ENCODE results near the gene LRRC38.

- no peak for TF ChIP-seq TEAD4 (IDR thresholded peaks at IDR 0.05)
- no peak for TF ChIP-seq FOXM1 (IDR thresholded peaks at IDR 0.05; ENCODE audit: borderline replicate concordance, low read depth)
- TF ChIP-seq RAD21 (IDR thresholded peaks at IDR 0.05; ENCODE audit: low read depth): no peak
- no peak for TF ChIP-seq MAX (IDR thresholded peaks at IDR 0.05)
- no peak for TF ChIP-seq EGR1 (IDR thresholded peaks at IDR 0.05)
- TF ChIP-seq CREB1 (IDR thresholded peaks at IDR 0.05; ENCODE audit: low read depth): no peak
- TF ChIP-seq YY1 (IDR thresholded peaks at IDR 0.05; ENCODE audit: low read depth): no peak
- no peak for TF ChIP-seq REST (IDR thresholded peaks at IDR 0.05; ENCODE audit: low read depth)
- no peak for TF ChIP-seq CEBPB (IDR thresholded peaks at IDR 0.05)
- TF ChIP-seq, protein P1, sequence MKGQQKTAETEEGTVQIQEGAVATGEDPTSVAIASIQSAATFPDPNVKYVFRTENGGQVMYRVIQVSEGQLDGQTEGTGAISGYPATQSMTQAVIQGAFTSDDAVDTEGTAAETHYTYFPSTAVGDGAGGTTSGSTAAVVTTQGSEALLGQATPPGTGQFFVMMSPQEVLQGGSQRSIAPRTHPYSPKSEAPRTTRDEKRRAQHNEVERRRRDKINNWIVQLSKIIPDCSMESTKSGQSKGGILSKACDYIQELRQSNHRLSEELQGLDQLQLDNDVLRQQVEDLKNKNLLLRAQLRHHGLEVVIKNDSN (IDR thresholded peaks at IDR 0.05): no peak
- no peak for TF ChIP-seq EP300 (IDR thresholded peaks at IDR 0.05; ENCODE audit: borderline replicate concordance)
- TF ChIP-seq ZBTB7A (IDR thresholded peaks at IDR 0.05; ENCODE audit: low read depth): no peak
- TF ChIP-seq NFIC (IDR thresholded peaks at IDR 0.05): no peak
- no peak for TF ChIP-seq TAF1 (IDR thresholded peaks at IDR 0.05; ENCODE audit: low read depth)
These were observed 42.5 kb upstream of the LRRC38 start for GRCh38 chr1:13556224-13556764.
